GM06990 (cell line): Measurements from ENCODE around the gene NEIL1.
"Not testable (repeated sequence)": the region's sequence is repeated elsewhere in the genome, so short reads cannot be mapped to it uniquely, and the experiment has no call there.

Experiments
- DNase-seq: peaks from one replicate; pipeline ENCODE4 v3.0.0-alpha.2; 2011; ENCODE audit not compliant: insufficient read length; ENCODE audit errors: extremely low read depth
- H3K27me3 ChIP-seq: replicated peaks from 2 replicates; pipeline ENCODE4 v1.6.0; 2011; ENCODE audit warnings: low read length; ENCODE audit not compliant: control insufficient read depth, insufficient read depth
- H3K36me3 ChIP-seq: 2 replicates; pipeline ENCODE4 v1.5.1; 2011; ENCODE audit warnings: low read length; ENCODE audit not compliant: control insufficient read depth, insufficient read depth
- H3K4me3 ChIP-seq: replicated peaks from 2 replicates; pipeline ENCODE4 v1.5.1; 2011; ENCODE audit warnings: low read depth, mild to moderate bottlenecking, control low read depth, low read length
- CTCF ChIP-seq: IDR thresholded peaks from 2 replicates; pipeline ENCODE4 v1.5.1; 2011; ENCODE audit warnings: low read length, control low read depth, mild to moderate bottlenecking, inconsistent platforms; ENCODE audit not compliant: insufficient read depth, poor library complexity, severe bottlenecking

Gene NEIL1, protein sequence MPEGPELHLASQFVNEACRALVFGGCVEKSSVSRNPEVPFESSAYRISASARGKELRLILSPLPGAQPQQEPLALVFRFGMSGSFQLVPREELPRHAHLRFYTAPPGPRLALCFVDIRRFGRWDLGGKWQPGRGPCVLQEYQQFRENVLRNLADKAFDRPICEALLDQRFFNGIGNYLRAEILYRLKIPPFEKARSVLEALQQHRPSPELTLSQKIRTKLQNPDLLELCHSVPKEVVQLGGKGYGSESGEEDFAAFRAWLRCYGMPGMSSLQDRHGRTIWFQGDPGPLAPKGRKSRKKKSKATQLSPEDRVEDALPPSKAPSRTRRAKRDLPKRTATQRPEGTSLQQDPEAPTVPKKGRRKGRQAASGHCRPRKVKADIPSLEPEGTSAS

DNA sequence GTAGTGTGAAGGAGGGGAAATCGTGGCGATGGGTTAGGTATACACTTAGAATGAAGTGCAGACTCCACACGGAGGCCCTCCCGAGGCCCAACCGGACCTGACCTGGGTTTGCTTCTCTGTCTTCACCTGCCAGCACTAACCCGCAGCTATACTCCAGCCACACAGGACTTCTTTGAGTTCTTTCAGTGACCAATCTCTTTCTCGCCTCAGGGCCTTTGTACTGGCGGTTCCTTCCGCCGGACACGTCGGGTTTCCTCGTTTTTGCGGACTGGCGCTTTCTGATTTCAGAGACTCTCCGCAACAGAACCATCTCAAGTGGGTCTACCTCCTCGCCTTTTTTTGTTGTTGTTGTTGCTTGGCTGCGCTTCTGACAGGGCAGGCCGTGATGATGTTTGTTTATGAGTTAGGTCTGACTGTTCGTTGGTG, at the start of gene NEIL1:
NEIL1 (plus strand) TSS at position 244 of the 426 bp plus-strand sequence. CDS start 1,867 bp downstream, outside the sequence.
- Histone ChIP-seq H3K27me3 (no peaks in the 10 kb centered on the region; the same call in 1 of the 2 replicates), H3K4me3 (peak within 1 kb of the TSS; percentile 65), H3K36me3 (no peaks in the 10 kb centered on the region)
- no peak for TF ChIP-seq CTCF
- DNase-seq = no peak

- not testable (repeated sequence) for H3K27me3 ChIP-seq, DNase-seq, H3K4me3 ChIP-seq, H3K36me3 ChIP-seq
These were observed 48.1 kb upstream of the NEIL1 start for GRCh38 chr15:75298541-75299310.

DNA sequence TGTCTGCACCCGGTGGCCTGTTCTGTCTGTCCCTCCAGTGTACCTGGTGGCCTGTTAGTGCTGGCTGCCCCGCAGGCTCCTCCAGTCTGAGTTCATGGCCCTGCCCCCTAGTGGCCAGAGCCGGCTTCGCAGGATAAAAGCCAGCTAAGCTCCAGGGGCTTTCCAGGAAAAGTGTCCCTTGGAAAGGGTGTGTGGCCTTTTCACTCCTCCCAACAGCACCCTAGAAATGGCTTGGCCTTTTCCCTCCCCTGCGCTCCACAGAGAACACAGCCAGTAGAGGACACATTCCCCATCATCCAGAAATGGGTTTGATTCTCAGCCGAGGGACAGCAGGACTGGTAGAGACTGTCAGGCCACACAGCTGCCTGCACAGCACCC, 47.5 kb upstream of the NEIL1 start:
- not testable (repeated sequence) for H3K4me3 ChIP-seq, DNase-seq, H3K36me3 ChIP-seq, H3K27me3 ChIP-seq
- TF ChIP-seq CTCF = peak; percentile 39

DNA sequence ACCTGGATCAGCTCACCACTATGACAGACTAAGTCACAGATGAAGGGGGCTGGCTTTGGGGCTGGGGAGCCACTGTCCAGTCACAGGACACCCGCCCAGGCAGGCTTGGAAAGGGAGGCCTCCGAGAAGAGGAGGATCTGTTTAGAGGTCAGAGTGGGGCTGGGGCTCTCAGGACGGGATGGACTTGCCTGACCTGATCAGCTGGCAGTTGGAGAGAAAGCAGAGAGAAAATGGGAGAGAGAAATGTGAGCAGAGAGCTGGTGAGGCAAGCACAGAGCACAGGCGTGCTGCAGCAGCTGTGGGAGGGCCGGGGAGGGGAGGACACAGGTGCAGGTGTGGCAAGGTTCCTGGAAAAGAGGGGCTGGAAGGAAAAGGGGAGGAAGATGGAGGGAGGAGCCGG, 46.8 kb upstream of the NEIL1 start:
- H3K36me3 ChIP-seq, H3K27me3 ChIP-seq, DNase-seq, H3K4me3 ChIP-seq: not testable (repeated sequence)

GRCh38 chr15:75302318-75302717, 44.5 kb upstream of the NEIL1 start:
- TF ChIP-seq CTCF = no peak
- no peaks in the 10 kb centered on the region for H3K27me3 ChIP-seq
- no peaks in the 10 kb centered on the region for H3K36me3 ChIP-seq
- H3K4me3 ChIP-seq = no peak overlapping the region
- no peak for DNase-seq

- not testable (repeated sequence) for H3K27me3 ChIP-seq, H3K4me3 ChIP-seq, DNase-seq
These were observed 44.1 kb upstream of the NEIL1 start for GRCh38 chr15:75302753-75303152.

DNA sequence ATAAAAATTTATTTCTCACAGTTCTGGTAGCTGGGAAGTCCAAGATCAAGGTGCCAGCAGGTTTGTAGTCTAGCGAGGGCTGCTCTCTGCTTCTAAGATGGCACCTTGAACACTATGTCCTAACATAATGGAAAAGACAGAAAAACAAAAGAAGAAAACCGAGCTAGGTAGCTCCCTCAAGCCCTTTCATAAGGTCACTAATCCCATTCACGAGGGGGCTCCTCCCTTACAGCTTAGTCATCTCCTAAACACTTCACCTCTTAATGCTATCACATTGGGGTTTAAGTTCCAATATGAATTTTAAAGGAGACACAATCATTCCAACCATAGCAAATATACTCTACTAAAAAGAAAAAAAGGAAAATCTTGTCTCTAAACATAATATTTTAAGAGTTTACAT, 40.7 kb upstream of the NEIL1 start:
- no peak overlapping the region for H3K4me3 ChIP-seq
- H3K36me3 ChIP-seq = no peaks in the 10 kb centered on the region
- TF ChIP-seq CTCF = no peak
- no peak for DNase-seq
- no peaks in the 10 kb centered on the region; the same call in 1 of the 2 replicates for H3K27me3 ChIP-seq

More at GRCh38 chr15:75302753-75303152, 44.1 kb upstream of the NEIL1 start:
- H3K36me3 ChIP-seq = not testable (repeated sequence)
